HS-5 (cell line): ENCODE results near the gene NR2F1.
"Not testable (repeated sequence)": the region's sequence is repeated elsewhere in the genome, so short reads cannot be mapped to it uniquely, and the experiment has no call there.

Experiments used
- DNase-seq: peaks from one replicate; pipeline ENCODE4 v3.0.0-alpha.2; 2012; ENCODE audit warnings: low read depth

NR2F1 gene

GRCh38 chr5:93582677-93583438 is at the start of gene NR2F1:
NR2F1 (plus strand) TSS chr5:93583222; CDS start chr5:93585024, 1,802 bp downstream.
- DNase-seq: peak; percentile 87

GRCh38 chr5:93545872-93546271 is 37.1 kb upstream of the NR2F1 start:
- DNase-seq: no peak

GRCh38 chr5:93549594-93549993 is 33.4 kb upstream of the NR2F1 start:
- DNase-seq: not testable (repeated sequence)

GRCh38 chr5:93557021-93557604 is 25.9 kb upstream of the NR2F1 start:
- DNase-seq: no peak

- no peak for DNase-seq
Observed at GRCh38 chr5:93566091-93566490, 16.9 kb upstream of the NR2F1 start.

GRCh38 chr5:93567424-93567823 is 15.6 kb upstream of the NR2F1 start:
- DNase-seq: no peak

GRCh38 chr5:93569300-93570160 is 13.5 kb upstream of the NR2F1 start:
- DNase-seq: no peak

GRCh38 chr5:93570294-93571113 is 12.5 kb upstream of the NR2F1 start:
- no peak for DNase-seq

- DNase-seq: no peak
Observed at GRCh38 chr5:93571114-93571949, 11.7 kb upstream of the NR2F1 start.

GRCh38 chr5:93572101-93572607 is 10.9 kb upstream of the NR2F1 start:
- DNase-seq: no peak

GRCh38 chr5:93572608-93573353 is 10.2 kb upstream of the NR2F1 start:
- no peak for DNase-seq

GRCh38 chr5:93573354-93574351 is 9.4 kb upstream of the NR2F1 start:
- no peak for DNase-seq

GRCh38 chr5:93574491-93575305 is 8.3 kb upstream of the NR2F1 start:
- no peak for DNase-seq

- DNase-seq: no peak
Observed at GRCh38 chr5:93575461-93576414, 7.3 kb upstream of the NR2F1 start.

- no peak for DNase-seq
Observed at GRCh38 chr5:93576994-93577853, 5.8 kb upstream of the NR2F1 start.
